ENCODE measurements around the gene PIEZO1. TPM values are rescaled to one million over a fixed set of nuclear protein-coding genes. Genes with fewer than 3 reads are reported as not detected.

Gene PIEZO1
- total RNA-seq, 1 donor from 2014 or later: 5.5 TPM

DNA sequence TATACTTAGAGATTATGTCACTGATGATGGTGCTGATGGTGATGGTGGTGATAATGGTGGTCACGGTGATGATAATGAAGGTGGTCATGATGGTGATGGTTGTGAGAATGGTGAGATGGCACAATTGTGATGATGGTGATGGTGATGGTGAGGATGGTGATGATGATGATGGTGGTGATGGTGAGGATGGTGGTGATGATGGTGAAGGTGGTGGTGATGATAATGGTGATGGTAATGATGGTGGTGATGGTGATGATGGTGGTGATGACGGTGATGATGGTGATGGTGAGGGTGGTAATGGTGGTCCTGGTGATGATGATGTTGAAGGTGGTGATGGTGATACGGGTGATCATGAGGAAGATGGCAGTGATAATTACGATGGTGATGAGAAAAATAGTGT lies 13.1 kb upstream of the PIEZO1 start:
- no peaks in the 10 kb centered on the region for H3K4me1 Mint-ChIP-seq
- no peak for TF ChIP-seq EZH2phosphoT487 (IDR thresholded peaks at IDR 0.05)
- Histone ChIP-seq H2AFZ (replicated peaks) (no peak overlapping the region), H3K79me2 (ENCODE audit: low read depth) (peaks cover 3% of the 10 kb centered on the region), H3K4me1 (peaks cover 6% of the 10 kb centered on the region), H3K27ac (no peak overlapping the region), H3F3A (ENCODE audit: low read depth) (peaks cover 11% of the 10 kb centered on the region), H3K4me3 (no peak overlapping the region), H3K9ac (no peak overlapping the region), H3K27me3 (no peaks in the 10 kb centered on the region), H3K4me2 (no peak overlapping the region), H3K36me3 (no peaks in the 10 kb centered on the region), H3K9me3 (ENCODE audit: low read depth) (no peaks in the 10 kb centered on the region), H4K20me1 (ENCODE audit: low read depth) (no peaks in the 10 kb centered on the region)
- peaks cover 6% of the 10 kb centered on the region for H3K27me3 Mint-ChIP-seq (ENCODE audit: insufficient read depth, low read depth)
- no peak overlapping the region for H3K4me3 Mint-ChIP-seq
- H3K27ac Mint-ChIP-seq: no peak overlapping the region
- no peak for DNase-seq (ENCODE audit: low spot score)
- H3K9me3 Mint-ChIP-seq: no peaks in the 10 kb centered on the region
- no peaks in the 10 kb centered on the region for H3K36me3 Mint-ChIP-seq

DNA sequence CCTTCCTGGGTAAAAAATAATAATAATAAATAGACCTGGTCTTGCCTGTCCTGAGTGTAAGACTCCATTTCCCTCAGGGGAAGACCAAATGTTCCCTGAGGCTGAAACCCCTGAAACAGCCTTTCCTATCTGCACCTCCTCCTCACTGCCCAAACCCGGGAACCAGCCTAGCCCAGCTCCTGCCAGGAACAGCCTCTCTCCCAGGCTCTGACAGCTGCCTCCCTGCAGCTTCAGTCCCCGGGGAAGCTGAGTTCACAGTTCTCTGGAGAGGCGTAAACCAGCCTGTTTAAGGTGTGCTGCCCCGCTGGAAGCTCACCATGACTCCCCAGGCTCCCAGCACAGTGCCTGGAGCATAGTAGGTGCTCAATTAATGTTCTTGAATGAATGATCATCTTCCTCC lies 11.3 kb upstream of the PIEZO1 start:
- no peak overlapping the region for H3K4me3 Mint-ChIP-seq
- H4K20me1 ChIP-seq (ENCODE audit: low read depth): no peaks in the 10 kb centered on the region
- no peaks in the 10 kb centered on the region for H3K79me2 ChIP-seq (ENCODE audit: low read depth)
- DNase-seq (ENCODE audit: low spot score): no peak
- no peak overlapping the region for H3K27ac Mint-ChIP-seq
- no peaks in the 10 kb centered on the region for H3K9me3 Mint-ChIP-seq
- no peaks in the 10 kb centered on the region for H3K36me3 Mint-ChIP-seq
- H3K4me1 ChIP-seq: peaks cover 14% of the 10 kb centered on the region
- no peaks in the 10 kb centered on the region for H3K9me3 ChIP-seq (ENCODE audit: low read depth)
- H3K27me3 Mint-ChIP-seq (ENCODE audit: insufficient read depth, low read depth): peaks cover 3% of the 10 kb centered on the region
- no peak overlapping the region for H3K27ac ChIP-seq
- H3K4me2 ChIP-seq: no peak overlapping the region
- H3K9ac ChIP-seq: no peak overlapping the region
- H3F3A ChIP-seq (ENCODE audit: low read depth): no peaks in the 10 kb centered on the region
- TF ChIP-seq EZH2phosphoT487 (IDR thresholded peaks at IDR 0.05) (no peak), EZH2 (IDR thresholded peaks at IDR 0.05) (no peak)
- TF ChIP-seq, protein P1, sequence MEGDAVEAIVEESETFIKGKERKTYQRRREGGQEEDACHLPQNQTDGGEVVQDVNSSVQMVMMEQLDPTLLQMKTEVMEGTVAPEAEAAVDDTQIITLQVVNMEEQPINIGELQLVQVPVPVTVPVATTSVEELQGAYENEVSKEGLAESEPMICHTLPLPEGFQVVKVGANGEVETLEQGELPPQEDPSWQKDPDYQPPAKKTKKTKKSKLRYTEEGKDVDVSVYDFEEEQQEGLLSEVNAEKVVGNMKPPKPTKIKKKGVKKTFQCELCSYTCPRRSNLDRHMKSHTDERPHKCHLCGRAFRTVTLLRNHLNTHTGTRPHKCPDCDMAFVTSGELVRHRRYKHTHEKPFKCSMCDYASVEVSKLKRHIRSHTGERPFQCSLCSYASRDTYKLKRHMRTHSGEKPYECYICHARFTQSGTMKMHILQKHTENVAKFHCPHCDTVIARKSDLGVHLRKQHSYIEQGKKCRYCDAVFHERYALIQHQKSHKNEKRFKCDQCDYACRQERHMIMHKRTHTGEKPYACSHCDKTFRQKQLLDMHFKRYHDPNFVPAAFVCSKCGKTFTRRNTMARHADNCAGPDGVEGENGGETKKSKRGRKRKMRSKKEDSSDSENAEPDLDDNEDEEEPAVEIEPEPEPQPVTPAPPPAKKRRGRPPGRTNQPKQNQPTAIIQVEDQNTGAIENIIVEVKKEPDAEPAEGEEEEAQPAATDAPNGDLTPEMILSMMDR (IDR thresholded peaks at IDR 0.05): no peak
- H3K27me3 ChIP-seq: no peaks in the 10 kb centered on the region
- H3K4me1 Mint-ChIP-seq: peaks cover 8% of the 10 kb centered on the region
- H3K36me3 ChIP-seq: no peaks in the 10 kb centered on the region
- H3K4me3 ChIP-seq: no peak overlapping the region
- no peak overlapping the region for H2AFZ ChIP-seq (replicated peaks)

DNA sequence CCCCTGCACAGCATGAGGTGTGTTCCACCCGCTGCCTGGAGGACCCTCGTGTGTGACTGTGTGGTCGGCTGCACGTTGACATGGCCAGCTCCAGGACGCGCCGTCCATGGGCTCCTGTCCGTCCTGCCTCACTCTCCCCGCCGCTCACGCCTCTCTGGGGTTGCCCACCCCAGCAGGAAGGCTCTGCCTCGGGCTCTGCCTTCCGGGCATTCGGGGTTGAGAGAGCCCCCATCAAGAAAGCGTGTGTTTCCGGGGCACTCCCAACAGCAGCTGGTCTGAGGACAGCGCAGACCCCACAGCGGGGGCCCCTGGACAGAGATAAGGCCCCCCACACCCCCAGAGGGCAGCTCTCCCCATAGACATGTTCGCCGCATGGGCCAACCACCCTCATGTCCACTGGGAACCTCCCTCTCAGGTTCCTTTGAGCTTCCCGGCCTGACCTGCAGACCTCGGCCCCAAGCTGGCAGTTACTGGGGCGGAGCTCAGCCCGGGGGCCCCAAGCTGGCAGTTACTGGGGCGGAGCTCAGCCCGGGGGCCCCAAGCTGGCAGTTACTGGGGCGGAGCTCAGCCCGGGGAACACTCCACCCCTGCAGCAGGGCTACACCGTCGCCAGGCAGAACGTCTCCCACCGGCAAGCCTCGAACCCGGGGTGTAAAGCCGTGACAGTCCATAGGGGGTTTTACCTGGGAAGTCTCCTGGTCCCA lies 8.4 kb upstream of the PIEZO1 start:
- H3K27ac ChIP-seq: no peak overlapping the region
- H3K36me3 Mint-ChIP-seq: no peaks in the 10 kb centered on the region
- H3K4me1 Mint-ChIP-seq: peaks cover 16% of the 10 kb centered on the region
- H3K27ac Mint-ChIP-seq: no peak overlapping the region
- H3K9ac ChIP-seq: no peak overlapping the region
- H3K79me2 ChIP-seq (ENCODE audit: low read depth): no peaks in the 10 kb centered on the region
- peaks cover 8% of the 10 kb centered on the region for H3F3A ChIP-seq (ENCODE audit: low read depth)
- H3K36me3 ChIP-seq: no peaks in the 10 kb centered on the region
- no peaks in the 10 kb centered on the region for H3K9me3 ChIP-seq (ENCODE audit: low read depth)
- peaks cover 21% of the 10 kb centered on the region for H3K4me1 ChIP-seq
- TF ChIP-seq EZH2phosphoT487 (IDR thresholded peaks at IDR 0.05) (no peak), EZH2 (IDR thresholded peaks at IDR 0.05) (no peak)
- TF ChIP-seq, protein P1 (IDR thresholded peaks at IDR 0.05): no peak
- no peak for DNase-seq (ENCODE audit: low spot score)
- no peak overlapping the region for H2AFZ ChIP-seq (replicated peaks)
- H3K4me2 ChIP-seq: no peak overlapping the region
- H4K20me1 ChIP-seq (ENCODE audit: low read depth): no peaks in the 10 kb centered on the region
- no peaks in the 10 kb centered on the region for H3K9me3 Mint-ChIP-seq
- no peak overlapping the region for H3K4me3 Mint-ChIP-seq
- H3K27me3 Mint-ChIP-seq (ENCODE audit: insufficient read depth, low read depth): no peaks in the 10 kb centered on the region
- no peak overlapping the region for H3K4me3 ChIP-seq
- no peaks in the 10 kb centered on the region for H3K27me3 ChIP-seq

DNA sequence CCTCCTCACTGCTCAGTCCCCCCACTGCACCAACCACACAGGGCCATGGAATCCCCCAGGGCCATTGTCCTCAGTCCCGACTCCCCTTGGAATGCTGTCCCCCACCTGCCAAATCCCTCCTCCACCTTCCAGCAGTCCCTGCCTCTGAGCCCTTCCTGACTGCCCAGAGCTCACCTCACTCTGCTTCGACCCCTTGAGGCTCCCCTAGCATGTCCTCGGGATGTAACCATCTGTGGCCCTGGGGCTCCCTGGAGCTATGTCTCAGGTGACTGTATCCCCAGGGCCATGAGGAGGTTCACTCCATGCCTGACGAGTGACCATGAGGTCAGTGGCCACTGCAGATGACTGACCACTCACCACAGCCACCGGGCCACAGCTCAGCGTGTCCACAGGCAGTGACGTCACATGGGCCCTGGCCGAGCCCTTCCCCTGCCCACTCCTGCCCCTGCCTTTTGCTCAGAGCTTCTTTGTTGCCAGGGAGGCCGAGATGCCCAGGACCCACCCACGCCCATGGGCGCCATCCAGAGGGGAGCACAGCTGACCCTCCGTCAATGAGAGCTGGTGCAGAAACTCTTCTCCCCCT lies 7.7 kb upstream of the PIEZO1 start:
- DNase-seq (ENCODE audit: low spot score): no peak
- H4K20me1 ChIP-seq (ENCODE audit: low read depth): no peaks in the 10 kb centered on the region
- no peaks in the 10 kb centered on the region for H3K79me2 ChIP-seq (ENCODE audit: low read depth)
- no peaks in the 10 kb centered on the region for H3K36me3 ChIP-seq
- no peak overlapping the region for H3K27ac ChIP-seq
- H3K9me3 ChIP-seq (ENCODE audit: low read depth): no peaks in the 10 kb centered on the region
- peaks cover 1% of the 10 kb centered on the region for H3K27me3 ChIP-seq
- peaks cover 3% of the 10 kb centered on the region for H3K27me3 Mint-ChIP-seq (ENCODE audit: insufficient read depth, low read depth)
- no peak overlapping the region for H2AFZ ChIP-seq (replicated peaks)
- peaks cover 8% of the 10 kb centered on the region for H3F3A ChIP-seq (ENCODE audit: low read depth)
- H3K36me3 Mint-ChIP-seq: no peaks in the 10 kb centered on the region
- no peak overlapping the region for H3K27ac Mint-ChIP-seq
- no peak overlapping the region for H3K4me3 ChIP-seq
- TF ChIP-seq, protein P1 (IDR thresholded peaks at IDR 0.05): no peak
- TF ChIP-seq EZH2 (IDR thresholded peaks at IDR 0.05) (no peak), EZH2phosphoT487 (IDR thresholded peaks at IDR 0.05) (no peak)
- H3K4me3 Mint-ChIP-seq: peak overlapping the region; percentile 17
- no peaks in the 10 kb centered on the region for H3K9me3 Mint-ChIP-seq
- H3K4me2 ChIP-seq: no peak overlapping the region
- H3K4me1 Mint-ChIP-seq: peaks cover 16% of the 10 kb centered on the region
- peaks cover 21% of the 10 kb centered on the region for H3K4me1 ChIP-seq
- no peak overlapping the region for H3K9ac ChIP-seq
